RPMI8226 (cell line): ENCODE measurements around the gene SLC7A6OS.

Experiments used
- DNase-seq: peaks from one replicate; pipeline ENCODE4 v3.0.0-alpha.2; 2015

SLC7A6OS gene

DNA sequence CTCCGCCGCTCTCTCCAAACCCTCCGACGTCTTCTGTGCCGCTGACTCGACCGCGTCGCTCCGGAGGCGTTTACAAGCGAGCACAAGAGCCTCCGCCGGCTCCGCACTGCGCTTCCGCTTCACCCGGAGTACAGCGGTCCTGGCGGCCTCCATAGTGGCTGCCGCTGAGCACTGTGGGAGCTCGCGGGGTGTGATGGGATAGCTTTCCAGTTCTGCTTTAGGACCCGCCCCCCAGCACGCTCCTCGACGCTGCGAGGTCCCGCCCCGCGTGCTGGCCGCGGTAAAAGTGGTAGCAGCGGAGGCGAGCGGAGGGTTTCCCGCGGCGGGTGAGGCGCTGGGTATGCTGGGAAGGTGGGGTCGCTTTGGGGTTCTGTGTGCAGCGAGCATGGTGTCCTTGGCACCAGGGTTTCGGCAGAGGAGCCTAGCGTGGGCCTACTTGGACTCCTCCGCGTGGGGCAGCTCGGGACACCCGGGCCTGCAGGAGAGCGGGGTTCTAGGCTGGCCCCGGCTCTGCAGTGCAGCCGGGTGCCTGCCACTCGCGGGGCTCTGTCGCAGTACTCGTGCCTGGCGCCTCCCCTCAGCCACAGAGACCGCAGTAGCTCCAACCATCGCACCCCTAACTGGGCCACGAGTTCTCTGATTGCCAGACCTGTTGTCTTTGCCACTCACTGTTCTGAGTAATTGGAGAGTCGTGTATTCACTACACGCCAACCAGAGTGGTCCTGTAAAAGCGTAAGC, at the start of gene SLC7A6OS, which contains the start of gene PRMT7:
Gene SLC7A6OS, minus strand, starts transcription at position 173 of the 738 bp plus-strand sequence. Its CDS starts 20 bp downstream, at position 153.
Gene PRMT7, plus strand, starts transcription at position 246 of the 738 bp plus-strand sequence. CDS start 4,961 bp downstream, outside the sequence.
- DNase-seq, result peak; percentile 98

DNA sequence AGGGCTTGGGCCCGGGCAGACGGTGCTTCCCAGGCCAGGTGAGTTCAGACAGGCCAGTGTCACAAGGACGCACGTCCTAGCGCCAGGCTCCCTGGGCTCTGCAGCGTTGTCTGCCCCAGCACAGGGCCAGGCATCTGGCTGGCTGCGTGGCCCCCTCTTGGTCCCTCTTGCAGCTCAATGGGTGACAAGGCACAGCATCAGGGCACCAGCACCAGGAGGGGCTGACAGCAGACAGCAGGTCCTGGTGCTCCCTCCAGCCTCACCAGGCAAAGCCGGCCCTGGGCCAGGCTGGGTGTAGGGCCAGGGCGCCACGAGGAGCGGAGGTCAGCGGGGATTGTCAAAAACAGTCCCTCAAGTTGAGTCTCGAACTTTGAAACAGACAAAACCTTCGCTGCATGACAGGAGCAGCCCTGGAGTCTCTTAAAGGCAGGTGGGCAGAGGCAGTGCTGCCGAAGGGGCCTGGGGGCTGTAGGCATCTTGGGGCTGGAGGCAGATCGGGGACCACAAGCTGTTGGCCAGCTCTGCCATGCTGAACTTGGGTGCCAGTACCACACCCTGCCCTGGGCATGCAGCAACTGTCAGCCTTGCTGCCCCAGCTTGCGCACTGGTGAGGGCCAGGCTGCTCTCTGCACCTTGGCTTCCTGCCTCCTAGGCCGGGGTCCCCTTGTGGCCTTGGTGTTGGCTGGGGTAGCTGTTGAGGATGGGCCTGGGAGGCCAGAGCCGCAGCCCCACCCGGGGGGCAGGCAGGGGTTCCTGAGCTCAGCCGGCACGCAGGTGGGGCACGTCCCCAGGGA, 48.8 kb upstream of the SLC7A6OS start:
- no peak for DNase-seq

DNA sequence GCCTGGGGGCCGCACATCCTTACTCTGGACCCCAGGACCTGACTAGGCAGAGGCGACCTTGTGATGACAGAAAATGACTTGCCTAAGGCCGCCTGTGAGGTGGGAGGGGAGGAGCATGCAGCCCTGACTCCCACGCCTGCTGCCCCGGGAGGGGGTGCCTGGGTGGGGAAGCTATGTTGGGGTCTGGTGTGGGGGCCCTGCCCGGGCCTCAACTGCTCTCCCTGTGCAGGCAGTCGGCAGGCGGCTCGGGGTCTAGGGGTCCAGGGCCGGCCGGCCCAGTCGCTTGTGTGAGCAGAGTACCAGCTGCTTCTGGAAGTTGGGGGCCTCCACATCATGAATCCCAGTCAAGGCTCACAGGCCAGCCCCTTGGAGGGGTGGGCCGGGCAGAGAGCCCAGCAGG, 48.2 kb upstream of the SLC7A6OS start:
- DNase-seq, result no peak

DNA sequence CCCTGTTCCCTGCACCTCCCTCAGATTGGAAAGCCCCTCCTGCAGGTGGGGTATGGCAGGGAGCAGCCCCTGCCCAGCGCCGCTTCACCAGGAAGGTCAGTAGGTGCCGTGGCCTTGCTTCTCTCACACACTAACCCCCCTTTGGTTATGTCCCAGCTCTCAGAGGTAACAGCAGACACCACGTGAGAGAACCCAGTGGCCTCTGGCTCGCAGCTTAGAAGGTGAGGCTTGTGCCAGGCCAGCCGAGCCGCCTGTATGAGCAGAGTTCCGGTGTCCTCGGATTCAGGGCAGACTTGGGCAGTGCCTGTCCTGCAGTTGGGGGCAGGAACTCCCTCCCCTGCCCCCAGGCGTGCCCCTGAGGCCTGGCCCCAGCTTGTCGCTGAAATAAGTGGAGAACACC, 47.2 kb upstream of the SLC7A6OS start:
- DNase-seq, result no peak

DNA sequence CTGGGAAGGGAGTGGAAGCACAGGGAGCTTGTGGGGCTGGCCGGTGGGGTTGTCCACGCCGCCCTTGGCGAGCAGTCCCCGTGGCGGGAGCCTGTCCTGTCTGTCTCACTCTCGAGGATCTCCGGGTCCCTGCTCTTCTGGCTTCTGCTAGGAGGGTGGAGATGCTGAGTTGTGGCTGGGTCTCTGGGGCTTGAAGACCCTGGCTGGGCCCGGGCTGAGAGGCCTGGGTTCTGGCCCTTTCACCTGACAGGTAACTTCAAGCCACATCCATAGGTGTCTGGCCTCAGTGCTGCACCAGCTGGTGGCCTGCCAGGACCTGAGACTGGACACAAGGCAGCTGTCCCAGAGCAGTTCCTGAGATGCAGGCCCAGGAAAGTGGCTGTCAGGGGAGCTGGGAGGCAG, 46.8 kb upstream of the SLC7A6OS start:
- no peak for DNase-seq

DNA sequence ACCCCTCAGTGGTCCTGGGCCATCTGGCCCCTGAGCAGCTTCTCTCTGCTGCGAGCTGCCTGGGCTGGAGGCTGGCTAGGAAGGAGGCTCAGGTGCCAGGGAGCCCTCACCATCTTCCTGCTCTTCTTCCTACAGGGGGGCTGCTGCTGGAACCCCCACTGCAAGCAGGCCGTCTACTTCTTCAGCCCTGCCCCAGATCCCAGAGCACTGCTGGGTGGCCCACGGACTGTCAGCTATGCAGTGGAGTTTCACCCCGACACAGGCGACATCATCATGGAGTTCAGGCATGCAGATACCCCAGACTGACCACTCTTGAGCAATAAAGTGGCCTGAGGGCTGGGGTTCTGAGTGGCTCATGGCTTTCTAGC, 46.2 kb upstream of the SLC7A6OS start:
- DNase-seq, result no peak

DNA sequence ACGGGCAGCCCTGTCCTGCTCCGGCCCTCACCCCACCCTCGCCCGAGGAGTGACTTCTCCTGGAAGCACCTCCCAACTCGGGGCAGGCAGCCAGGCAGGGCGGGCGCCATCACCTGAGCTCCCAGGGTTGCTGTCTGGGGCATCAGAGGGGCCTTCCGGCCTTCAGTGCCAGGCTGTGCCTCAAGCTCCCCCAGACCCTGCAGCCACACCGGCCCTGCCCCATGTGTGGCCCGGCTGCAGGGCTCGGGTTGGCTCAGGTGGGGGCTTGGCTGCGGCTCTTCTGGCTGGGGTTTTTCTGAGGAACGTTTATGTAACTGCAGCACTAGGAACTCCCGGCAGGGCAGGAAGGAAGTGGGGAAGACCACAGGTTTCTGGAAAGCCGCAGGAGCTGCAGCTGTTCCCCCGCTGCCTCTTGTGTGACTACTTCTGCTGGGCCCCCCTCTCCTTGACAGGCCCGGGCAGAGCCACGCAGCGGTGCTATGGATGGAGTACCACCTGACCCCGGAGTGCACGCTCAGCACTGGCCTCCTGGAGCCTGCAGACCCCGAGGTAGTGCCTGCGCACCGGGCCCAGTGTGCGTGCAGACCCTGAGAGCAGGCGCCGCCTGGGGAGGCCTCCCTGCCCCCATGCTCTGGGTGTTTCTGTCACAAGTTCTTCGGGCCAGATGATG, 45.6 kb upstream of the SLC7A6OS start:
- DNase-seq, result peak; percentile 90

DNA sequence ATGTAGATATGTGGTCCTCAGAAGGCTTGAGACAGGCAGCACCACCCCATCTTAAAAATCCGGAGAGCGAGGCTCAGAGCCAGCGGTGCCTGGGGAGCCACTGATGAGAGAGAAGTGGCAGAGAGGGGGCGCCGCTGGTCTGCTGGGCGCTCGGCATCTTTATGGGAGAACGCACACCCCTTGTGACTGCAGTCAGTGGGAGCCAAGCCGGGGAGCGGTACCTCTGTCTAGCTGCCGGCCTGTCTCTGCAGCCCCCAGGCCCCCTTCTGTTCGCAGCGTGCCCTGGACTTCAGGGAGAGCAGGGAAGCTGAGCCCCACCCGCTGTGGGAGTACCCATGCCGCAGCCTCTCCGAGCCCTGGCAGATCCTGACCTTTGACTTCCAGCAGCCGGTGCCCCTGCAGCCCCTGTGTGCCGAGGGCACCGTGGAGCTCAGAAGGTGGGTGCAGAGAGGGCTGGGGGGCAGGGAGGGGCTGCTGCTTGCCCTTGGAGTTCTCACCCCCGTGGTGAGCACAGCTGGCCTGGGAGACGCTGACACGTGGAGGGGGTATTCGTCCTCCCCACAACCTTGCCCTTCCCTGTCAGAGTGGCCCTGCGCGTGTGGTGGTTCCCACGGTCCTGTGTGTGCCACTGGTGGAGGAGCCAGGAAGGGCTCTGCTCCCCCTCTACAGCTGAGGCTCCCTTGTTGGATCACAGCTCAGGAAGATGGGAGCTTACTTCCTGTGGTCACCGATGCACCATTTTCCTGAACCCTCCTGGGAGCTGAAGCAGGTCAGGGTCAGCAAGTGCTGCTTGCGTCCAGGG, 44.9 kb upstream of the SLC7A6OS start:
- DNase-seq, result no peak

DNA sequence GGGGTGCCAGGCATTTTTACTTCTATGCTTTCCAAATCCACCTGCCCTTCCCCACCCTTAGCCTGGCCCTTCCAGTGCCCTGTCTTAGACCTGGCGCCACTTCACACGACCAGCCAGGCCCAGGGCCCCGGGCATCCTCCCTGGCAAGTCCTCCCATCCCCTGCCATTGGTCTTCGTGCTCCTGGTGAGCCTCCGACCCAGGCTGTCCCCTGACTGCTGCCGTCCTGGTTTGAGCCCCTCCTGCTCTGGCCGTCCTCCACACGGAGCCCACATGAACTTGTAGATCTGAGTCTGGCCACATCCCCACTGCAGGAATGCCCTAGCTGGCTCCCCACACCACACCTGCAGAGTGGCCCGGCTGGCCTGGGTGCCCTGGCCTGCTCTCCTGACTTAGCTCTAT, 44.1 kb upstream of the SLC7A6OS start:
- DNase-seq, result no peak

DNA sequence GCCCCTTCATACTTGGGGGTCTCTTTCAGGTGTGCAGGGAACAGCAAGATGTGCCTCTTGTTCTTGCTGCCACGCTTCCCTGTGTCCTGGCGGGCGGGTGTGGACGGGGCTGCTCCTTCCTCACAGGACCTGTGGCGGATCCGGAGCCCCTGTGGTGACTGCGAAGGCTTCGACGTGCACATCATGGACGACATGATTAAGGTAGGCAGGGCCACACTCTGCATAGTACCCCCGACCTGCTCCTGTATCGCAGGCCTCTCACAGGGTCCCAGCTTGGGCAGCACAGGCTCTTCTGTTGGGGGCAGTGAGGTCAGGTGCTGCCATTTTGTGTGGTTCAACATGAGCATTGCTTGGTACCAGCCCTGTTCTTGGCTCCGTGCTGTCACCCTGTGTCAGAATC, 42.6 kb upstream of the SLC7A6OS start:
- no peak for DNase-seq

DNA sequence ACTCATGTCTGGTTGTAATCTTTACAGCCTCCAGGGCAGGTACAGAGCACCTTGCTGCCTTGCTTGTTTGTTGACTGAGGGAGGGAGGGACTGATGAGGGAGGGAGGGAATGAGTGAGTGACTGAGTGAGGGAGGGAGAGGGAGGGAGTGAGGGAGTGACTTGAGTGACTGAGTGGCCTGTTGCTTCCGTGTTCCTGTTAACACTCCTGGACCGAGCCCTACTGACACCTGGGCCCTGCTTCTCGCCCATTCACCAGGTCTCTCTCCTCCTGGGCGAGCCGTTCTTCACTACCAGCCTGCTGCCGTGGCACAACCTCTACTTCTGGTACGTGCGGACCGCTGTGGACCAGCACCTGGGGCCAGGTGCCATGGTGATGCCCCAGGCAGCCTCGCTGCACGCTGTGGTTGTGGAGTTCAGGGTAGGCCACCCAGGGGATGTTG, 41.3 kb upstream of the SLC7A6OS start:
- no peak for DNase-seq

DNA sequence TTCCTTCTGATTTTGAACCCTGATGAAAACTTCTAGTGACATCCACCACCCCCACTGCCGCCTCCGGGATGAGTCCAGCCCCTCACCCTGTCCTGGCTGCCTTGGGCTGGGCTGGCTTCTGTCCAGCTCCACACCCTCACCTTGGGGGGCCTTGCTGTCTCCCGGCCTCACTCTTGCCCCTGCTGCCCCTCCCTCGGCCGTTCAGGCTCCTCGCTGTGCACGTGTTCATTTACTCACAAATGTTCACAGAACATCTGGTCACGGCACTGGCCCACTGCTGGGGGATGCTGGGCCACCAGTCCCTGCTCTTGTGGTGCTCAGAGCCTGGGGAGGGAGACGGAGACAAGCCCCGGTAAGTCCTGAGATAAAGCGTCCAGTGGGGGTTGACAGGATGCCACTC, 40.7 kb upstream of the SLC7A6OS start:
- DNase-seq, result no peak

DNA sequence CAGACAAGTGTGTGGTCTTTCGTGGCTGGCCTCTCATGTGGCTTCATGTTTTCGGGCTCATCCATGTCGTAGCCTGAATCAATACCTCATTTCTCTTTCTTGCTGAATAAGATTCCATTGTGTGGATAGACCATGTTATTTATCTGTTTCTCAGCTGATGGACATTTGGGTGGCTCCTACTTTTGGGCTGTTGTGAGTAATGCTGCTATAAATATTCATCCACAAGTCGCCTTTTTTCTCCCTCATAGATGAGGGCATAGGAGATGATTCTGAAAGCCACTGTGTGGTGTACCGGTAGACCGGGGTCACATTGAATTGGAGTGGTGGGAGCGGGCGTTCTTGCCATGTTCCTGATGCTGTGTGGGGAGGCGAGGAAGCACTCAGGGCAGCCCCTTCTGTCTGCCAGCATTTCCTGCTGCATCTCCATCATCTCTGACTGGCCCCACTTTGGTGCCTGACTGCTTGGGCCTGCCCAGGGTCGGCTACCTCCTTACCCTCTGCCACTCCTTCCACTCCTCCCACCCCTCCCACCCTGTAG, 40.1 kb upstream of the SLC7A6OS start:
- no peak for DNase-seq

DNA sequence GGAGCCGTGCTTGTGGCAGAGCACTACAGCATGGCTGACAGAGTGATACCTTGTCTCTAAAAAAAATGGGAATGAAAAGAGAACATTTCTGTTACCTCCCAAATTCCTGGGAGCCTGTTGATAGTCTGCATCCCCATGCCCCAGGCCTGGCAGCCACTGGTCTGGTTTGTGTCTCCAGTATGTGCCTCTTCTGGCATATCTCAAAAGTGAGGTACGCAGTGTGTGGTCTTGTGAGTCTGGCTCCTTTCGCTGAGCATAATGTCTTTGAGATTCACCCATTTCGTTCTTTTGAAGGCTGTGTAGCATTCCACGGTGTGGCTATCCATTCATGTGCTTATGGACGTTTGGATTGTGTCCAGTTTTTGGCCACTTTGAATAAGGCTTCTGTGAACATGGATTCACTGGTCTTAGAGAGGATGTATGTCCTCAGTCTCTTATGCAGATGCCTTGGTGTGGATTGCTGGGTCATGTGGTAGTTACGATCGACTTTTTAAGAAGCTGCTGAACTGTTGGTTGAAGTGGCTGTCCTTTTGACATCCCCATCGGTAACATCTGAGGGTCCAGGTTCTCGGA, 39.2 kb upstream of the SLC7A6OS start:
- no peak for DNase-seq

DNA sequence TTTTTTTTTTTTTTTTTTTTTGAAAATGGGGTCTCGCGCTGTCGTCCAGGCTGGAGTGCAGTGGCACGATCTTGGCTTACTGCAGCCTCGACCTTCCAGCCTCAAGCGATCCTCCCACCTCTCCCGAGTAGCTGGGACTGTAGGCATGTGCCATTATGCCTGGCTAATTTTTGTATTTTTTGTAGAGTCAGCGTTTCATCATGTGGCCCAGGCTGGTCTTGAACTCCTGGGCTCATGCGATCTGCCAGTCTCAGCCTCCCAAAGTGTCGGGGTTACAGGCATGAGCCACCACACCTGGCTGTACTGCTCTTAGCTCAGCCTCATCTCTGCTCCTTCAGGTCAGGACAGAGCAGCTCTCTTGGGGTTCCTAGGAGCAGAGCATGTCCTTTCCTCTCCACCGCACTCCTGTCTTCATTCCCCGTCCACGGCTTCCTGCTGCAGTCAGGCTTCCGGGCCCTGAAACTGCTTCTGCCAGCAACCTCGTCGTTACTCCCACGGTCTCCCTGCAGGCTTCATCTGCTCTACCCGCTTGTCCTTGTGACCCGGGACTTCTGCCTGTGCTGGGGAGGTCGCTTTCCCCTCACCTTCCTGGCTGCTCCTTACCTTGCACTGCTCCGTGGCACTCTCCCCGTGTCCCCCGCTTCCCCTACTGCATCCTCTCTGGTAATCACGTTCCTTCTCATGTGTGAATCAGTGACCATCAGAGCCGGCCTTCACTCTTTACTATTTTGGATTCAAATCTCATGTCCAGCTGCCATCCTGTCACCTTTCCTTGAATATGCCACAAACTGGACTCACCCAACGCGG, 38.1 kb upstream of the SLC7A6OS start:
- no peak for DNase-seq

DNA sequence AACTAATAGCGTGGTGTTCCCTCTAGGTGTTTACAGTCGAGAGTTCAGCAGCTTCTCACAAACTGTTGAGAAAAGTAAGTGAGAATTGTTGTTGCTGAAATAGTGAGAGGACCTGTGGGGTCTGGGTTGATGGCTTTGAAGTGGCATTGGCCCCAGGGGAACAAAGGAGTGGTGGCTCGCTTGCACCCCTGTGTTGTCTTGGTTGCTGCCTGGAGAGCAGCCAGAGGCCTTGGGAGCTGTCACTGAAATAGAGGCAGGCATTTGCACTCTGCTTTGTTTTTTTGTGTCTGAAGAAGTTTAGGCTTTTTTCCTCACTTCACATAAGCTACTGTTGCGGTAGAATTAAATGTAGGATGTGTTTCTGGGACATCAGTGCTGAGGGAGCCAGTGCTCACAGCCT, 36.9 kb upstream of the SLC7A6OS start:
- no peak for DNase-seq

DNA sequence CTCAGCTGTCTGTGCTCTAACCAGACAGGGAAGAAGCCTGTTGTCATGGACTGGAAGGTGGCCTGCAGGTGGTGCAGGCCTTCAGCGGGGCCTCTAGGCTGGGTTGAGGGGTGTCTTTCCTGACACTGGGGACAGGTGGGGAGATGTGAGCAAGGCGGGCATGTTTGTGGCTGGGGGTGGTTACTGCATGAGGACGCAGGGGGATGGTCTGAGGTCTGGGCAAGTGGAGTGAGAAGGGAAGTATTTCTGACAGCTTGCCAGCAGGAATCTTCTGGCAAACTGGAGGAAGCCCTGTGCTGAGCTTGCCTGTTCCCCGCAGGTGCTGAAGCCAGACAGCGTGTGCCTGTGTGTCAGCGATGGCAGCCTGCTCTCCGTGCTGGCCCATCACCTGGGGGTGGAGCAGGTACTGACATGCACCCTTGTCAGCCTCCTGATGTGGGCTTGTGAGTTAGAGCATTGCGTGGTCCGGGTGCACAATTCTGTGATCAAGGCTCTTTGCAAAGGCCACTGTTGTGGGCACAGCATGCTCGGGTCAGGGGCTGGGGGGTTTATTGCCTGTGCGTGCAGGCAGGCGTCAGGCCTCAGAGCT, 36.2 kb upstream of the SLC7A6OS start:
- DNase-seq, result no peak

DNA sequence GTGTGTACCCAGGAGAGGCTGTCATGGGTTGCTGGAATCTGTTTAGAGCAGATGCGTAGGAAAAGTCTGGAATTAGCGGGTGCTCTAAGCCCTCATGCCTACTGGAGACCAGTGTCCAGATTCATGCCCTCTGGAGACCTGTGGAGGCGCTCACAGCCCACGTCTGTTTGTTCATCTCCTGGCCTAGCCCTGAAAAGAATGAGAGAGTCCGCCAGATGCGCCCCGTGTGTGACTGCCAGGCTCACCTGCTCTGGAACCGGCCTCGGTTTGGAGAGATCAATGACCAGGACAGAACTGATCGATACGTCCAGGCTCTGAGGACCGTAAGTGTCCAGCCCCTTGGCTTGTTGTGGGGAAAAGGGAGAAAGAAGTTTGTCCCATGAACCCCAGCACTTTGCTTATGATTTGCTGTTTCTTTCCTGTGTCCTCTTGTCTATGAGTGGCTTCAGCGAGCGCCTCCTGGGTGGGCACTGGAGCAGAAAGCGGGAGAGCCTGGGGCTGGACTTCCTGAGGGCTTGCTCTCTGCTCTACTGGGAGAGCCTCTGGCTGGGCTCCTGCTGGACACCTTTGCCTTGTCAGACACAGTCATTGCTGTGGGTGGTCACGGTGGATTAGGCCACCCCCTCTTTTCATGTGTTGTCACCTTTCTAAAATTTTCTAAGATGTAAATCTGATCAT, 35.4 kb upstream of the SLC7A6OS start:
- DNase-seq, result no peak

DNA sequence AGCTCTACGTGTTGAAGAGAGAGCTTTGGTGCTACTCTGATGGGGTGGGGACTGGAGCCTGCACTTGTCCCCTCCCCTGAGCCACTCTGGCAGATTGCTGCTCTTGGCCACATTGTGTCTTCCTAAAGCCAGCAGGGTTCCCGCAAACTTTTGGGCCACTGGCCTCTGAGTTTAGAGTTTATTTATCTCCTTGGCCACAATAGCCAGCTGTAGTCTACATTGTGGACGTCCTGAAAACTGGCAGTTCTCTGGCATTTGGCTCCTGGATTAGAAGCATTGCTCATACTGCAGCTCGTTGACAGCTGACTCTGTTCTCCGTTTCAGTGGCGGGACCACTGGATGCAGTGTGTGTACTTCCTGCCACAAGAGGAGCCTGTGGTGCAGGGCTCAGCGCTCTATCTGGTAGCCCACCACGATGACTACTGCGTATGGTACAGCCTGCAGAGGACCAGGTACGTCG, 34.6 kb upstream of the SLC7A6OS start:
- no peak for DNase-seq

DNA sequence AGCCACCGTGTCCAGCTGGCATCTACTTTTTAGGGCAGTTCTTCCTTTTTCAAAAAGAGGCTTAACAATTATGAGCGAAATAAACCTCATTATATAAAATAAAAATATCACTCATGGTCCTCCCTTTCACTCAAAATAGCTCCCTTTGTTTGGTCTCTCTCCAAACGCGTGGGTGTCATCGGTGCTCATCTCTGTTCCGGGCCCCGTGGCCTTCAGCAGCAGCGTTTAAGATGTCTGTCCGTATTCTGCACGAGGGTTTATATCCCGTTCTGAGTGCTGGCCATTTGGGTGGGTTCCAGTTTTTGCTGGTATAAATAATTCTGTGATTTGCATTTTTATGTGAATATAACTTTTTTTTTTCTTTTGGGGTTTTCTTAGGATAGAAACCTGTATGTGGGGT, 33.5 kb upstream of the SLC7A6OS start:
- DNase-seq, result no peak
